ENCODE measurements around the gene NOP53.

DNA sequence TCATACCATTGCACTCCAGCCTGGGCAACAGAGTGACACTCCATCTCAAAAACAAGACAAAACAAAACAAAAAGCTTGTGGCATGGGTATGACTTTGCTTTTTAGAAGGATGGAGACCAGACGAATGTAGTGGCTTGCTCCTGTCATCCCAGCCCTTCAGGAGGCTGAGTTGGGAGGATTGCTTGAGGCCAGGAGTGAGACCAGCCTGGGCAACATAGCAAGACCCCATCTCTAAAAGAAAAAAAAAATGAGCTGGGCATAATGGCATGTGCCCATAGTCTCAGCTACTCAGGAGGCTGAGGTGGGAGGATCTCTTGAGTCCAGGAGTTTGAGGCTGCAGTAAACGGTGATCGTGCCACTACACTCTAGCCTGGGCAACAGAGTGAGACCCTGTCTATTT is 16.8 kb downstream of the NOP53 start:
- TF ChIP-seq EZH2 (IDR thresholded peaks at IDR 0.05; ENCODE audit: borderline replicate concordance, low read length) = no peak
- no peak for TF ChIP-seq CTCF (conservative IDR thresholded peaks at IDR 0.05 in 1 of 2, IDR thresholded peaks at IDR 0.05 in 1 of 2; ENCODE audit: extremely low read depth in 1 of 2, insufficient read depth in 1 of 2, low read depth in 1 of 2, low read length in 2 of 2)
